GM12892 (cell line): Measurements from ENCODE around the gene CENPP.

Experiments used
- POLR2A ChIP-seq: IDR thresholded peaks from 2 replicates; pipeline ENCODE4 v1.6.1; 2011; ENCODE audit warnings: low read depth, low read length, control low read depth
- POLR2AphosphoS5 ChIP-seq: IDR thresholded peaks from 2 replicates; pipeline ENCODE4 v1.6.1; 2011; ENCODE audit warnings: low read depth, low read length, control low read depth
- TAF1 ChIP-seq: IDR thresholded peaks from 2 replicates; pipeline ENCODE4 v1.6.1; 2011; ENCODE audit warnings: low read depth, mild to moderate bottlenecking, control low read depth, low read length, borderline replicate concordance

- TF ChIP-seq POLR2A (no peak), POLR2AphosphoS5 (no peak), TAF1 (no peak)
These were observed 106.6 kb downstream of the CENPP start for GRCh38 chr9:92432350-92432749.
